H1 (cell line): ENCODE data around the gene HOXA11. TPM values are rescaled to one million over a fixed set of nuclear protein-coding genes. Genes with fewer than 3 reads are reported as not detected.

Experiments
- SIRT6 ChIP-seq: IDR thresholded peaks from one replicate; pipeline ENCODE4 v1.7.1; 2012; ENCODE audit warnings: low read length, inconsistent platforms
- polyA plus RNA-seq, 7 experiments: library from polyadenylated mRNA; depleted of rRNA in 3 of 7; stranded (reverse) in 5 of 7; unstranded in 2 of 7; fragments of >200 nt in 5 of 7; fragments of 200-250 nt in 2 of 7; gene quantifications; 1 replicate in 5 of 7; 2 replicates in 1 of 7; 4 replicates in 1 of 7; pipeline versions ENCODE4 v1.2.1 to v1.2.3, GENCODE V29; 2011 to 2013; ENCODE audit warnings: missing spikeins in 2 of 7, mixed read lengths in 2 of 7
- total RNA-seq: library from RNA; stranded (reverse); fragmentation: NEBNext Ultra II Directional; extraction: Animal tissue kit (Norgen Biotek cat#: 25700); gene quantifications from 2 replicates; pipeline ENCODE4 v1.2.1, GENCODE V29; 2021

HOXA11 gene
- total and polyA plus RNA-seq, 2 of the 8 experiments (the other 6 are each of a cell fraction or from before 2014, with no cell fraction given): not detected

- TF ChIP-seq SIRT6: no peak
These were observed 2.7 kb downstream of the HOXA11 start (continued) for GRCh38 chr7:27182285-27182841.
